Panc1 (cell line): ENCODE results near the gene RNU11. TPM values are rescaled to one million over a fixed set of nuclear protein-coding genes. Genes with fewer than 3 reads are reported as not detected.

Experiments
- ATAC-seq: fragments of 200-7000 bp; cut with Tn5 transposase; 2 replicates; pipeline ENCODE4 v1.9.1; 2020; ENCODE audit warnings: mild to moderate bottlenecking, moderate library complexity
- Bru-seq: library from RNA; stranded (reverse); fragments of 400-500 nt; gene quantifications from one replicate; lab custom pipeline; 2021; lab: Mats Ljungman, UMichigan
- BruChase-seq, 2 experiments: library from RNA; stranded (reverse); fragments of 400-500 nt; gene quantifications; one replicate each; lab custom pipeline; 2021; lab: Mats Ljungman, UMichigan
- BruUV-seq: library from RNA; stranded (reverse); fragments of 400-500 nt; replicated peaks from 2 replicates; lab custom pipeline; 2021; lab: Mats Ljungman, UMichigan
- CTCF ChIA-PET: fragments of 300-600 bp; sonication (Branson Sonifier 250); formaldehyde crosslinking; loops from one replicate; lab custom pipeline; 2022; ENCODE audit warnings: antibody characterized with exemption; lab: Charles Lee
- POLR2A ChIA-PET: fragments of 300-600 bp; sonication (Branson Sonifier 250); formaldehyde crosslinking; loops from one replicate; lab custom pipeline; 2022; ENCODE audit warnings: antibody characterized with exemption; lab: Charles Lee
- DNase-seq: peaks from one replicate; pipeline ENCODE4 v3.0.0-alpha.2; 2010; ENCODE audit warnings: low read depth, low spot score
- H3K27ac ChIP-seq: 2 replicates; pipeline ENCODE4 v1.5.1; 2011; ENCODE audit warnings: mild to moderate bottlenecking, low read length, inconsistent platforms
- H3K27me3 ChIP-seq: fragments of 200-500 bp; sonication (Bioruptor generic); 2 replicates; pipeline ENCODE4 v1.6.0; 2014; ENCODE audit warnings: low read length, inconsistent platforms; ENCODE audit not compliant: control insufficient read depth, insufficient read depth
- H3K36me3 ChIP-seq: fragments of 200-500 bp; sonication (Bioruptor generic); 2 replicates; pipeline ENCODE4 v1.5.1; 2014; ENCODE audit warnings: inconsistent platforms, mild to moderate bottlenecking, low read length, moderate library complexity; ENCODE audit not compliant: control insufficient read depth, insufficient read depth
- H3K4me1 ChIP-seq: 2 replicates; pipeline ENCODE4 v1.5.1; 2011; ENCODE audit warnings: inconsistent platforms, mild to moderate bottlenecking, low read length, moderate library complexity; ENCODE audit not compliant: control insufficient read depth, insufficient read depth
- H3K4me3 ChIP-seq, 2 experiments: 2 replicates each; pipeline ENCODE4 v1.5.1; 2011 to 2012; ENCODE audit warnings: low read depth in 2 of 2, low read length in 2 of 2, mild to moderate bottlenecking in 2 of 2, inconsistent platforms in 1 of 2, moderate library complexity in 1 of 2
- H3K9me3 ChIP-seq: fragments of 200-500 bp; sonication (Bioruptor generic); 2 replicates; pipeline ENCODE4 v1.5.1; 2014; ENCODE audit warnings: low read depth, mild to moderate bottlenecking, inconsistent platforms, low read length, moderate library complexity; ENCODE audit not compliant: control insufficient read depth, insufficient read depth
- POLR2AphosphoS5 ChIP-seq: IDR thresholded peaks from 2 replicates; pipeline ENCODE4 v1.6.1; 2012; ENCODE audit warnings: mild to moderate bottlenecking, low read depth, low read length, moderate library complexity
- SIN3A ChIP-seq: IDR thresholded peaks from 2 replicates; pipeline ENCODE4 v1.6.1; 2012; ENCODE audit warnings: low read depth, mild to moderate bottlenecking, low read length, moderate library complexity, borderline replicate concordance; ENCODE audit not compliant: insufficient read depth
- TCF7L2 ChIP-seq: IDR thresholded peaks from 2 replicates; pipeline ENCODE4 v1.6.1; 2011; ENCODE audit warnings: mild to moderate bottlenecking, low read depth, low read length, inconsistent platforms
- in situ Hi-C: cut with HindIII; loops from 2 replicates; pipeline ENCODE4 v1.10.0; 2016; ENCODE audit warnings: low sequenced_read_pairs, low pct_unique_long_range_greater_than_20kb
- intact Hi-C: fragments of 100-400 bp; cut with micrococcal nuclease; formaldehyde crosslinking; loops from one replicate; pipeline ENCODE4 v1.10.0; 2022; ENCODE audit not compliant: unreplicated experiment
- long read RNA-seq: library from polyadenylated mRNA; unstranded; transcript quantifications from one replicate; pipeline ENCODE4 v2.0.0, GENCODE V29; 2021; ENCODE audit not compliant: unreplicated experiment
- polyA plus RNA-seq: library from polyadenylated mRNA; unstranded; fragments of >200 nt; gene quantifications from one replicate; pipeline ENCODE4 v1.2.1, GENCODE V29; 2012; ENCODE audit warnings: missing spikeins; ENCODE audit not compliant: insufficient read length
- total RNA-seq: library from RNA; stranded (reverse); gene quantifications from one replicate; pipeline ENCODE4 v1.2.1, GENCODE V29; 2021; ENCODE audit not compliant: unreplicated experiment
- TF ChIP-seq, protein P1 (sequence below): fragments of 450-650 bp; IDR thresholded peaks from 2 replicates; pipeline ENCODE4 v1.5.1; 2017; ENCODE audit warnings: mild to moderate bottlenecking
- TF ChIP-seq, protein P2 (sequence below), 2 experiments: IDR thresholded peaks; 2 replicates each; pipeline ENCODE4 v1.6.1; 2011 to 2012; ENCODE audit warnings: low read depth in 2 of 2, control low read depth in 1 of 2, low read length in 1 of 2, mild to moderate bottlenecking in 1 of 2, moderate library complexity in 1 of 2; ENCODE audit not compliant: insufficient read depth in 1 of 2

The RNU11 gene
- not detected for total RNA-seq
- polyA plus RNA-seq = not detected
- Bru-seq, nascent RNA = percentile 98 among the genes with signal in this experiment
- percentile 92 among the genes with signal in this experiment for BruChase-seq, experiment 1, labeled RNA remaining after a 2-hour chase
- BruChase-seq, experiment 2, labeled RNA remaining after a 6-hour chase = percentile 83 among the genes with signal in this experiment
- long read RNA-seq = 0 reads

DNA sequence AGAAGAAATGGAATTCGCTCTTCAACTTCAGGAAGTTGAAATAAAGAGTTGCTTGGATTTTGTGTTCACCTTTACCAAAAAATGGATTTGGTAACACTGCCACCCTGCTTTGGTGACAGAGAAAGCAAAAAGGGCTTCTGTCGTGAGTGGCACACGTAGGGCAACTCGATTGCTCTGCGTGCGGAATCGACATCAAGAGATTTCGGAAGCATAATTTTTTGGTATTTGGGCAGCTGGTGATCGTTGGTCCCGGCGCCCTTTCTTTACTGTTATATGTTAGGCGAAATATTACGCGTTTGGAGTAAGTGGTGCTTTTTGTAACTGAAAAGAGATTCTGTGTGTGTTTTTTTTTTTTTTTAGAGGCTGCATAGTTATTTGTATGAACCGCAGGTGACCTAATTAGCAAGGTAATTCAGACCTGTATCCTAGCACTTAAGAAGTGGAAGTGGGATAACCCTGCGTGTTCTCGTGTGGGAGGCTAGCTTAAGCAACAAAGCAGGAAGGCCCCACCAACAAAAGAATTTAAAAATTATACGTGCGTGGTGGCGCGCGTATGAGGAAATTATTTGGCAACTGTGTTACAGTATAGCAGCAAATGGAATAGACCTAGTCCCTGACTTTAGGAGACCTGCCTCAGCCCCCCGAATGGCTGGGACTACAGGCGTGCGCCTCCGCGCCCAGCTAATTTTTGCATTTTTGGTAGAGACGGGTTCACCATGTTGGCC lies at the start of gene RNU11:
RNU11 (plus strand) TSS at position 127 of the 725 bp plus-strand sequence.
- BruUV-seq = TSS peak; percentile 100
- POLR2A ChIA-PET = interaction anchor here (0.6 to 1.4 kb wide), 10 partner anchors 20 to 692 kb away, joined by 3 to 12 read pairs (median 6); partner anchors contain the start of gene GMEB1
- DNase-seq (peak; percentile 98), ATAC-seq (peak; percentile 89)
- H3K27me3 ChIP-seq = no peaks in the 10 kb centered on the region
- peak within 1 kb of the TSS; percentile 99 for H3K27ac ChIP-seq
- intact Hi-C loops (loop anchor here (1.0 to 10.0 kb wide), 2 partner anchors 89 to 226 kb away; no protein-coding TSS in a partner anchor), in situ Hi-C loops (no loop called here)
- no peaks in the 10 kb centered on the region for H3K9me3 ChIP-seq
- peak; percentile 85 for TF ChIP-seq TCF7L2
- peak; percentile 100 for TF ChIP-seq POLR2AphosphoS5
- TF ChIP-seq SIN3A = peak; percentile 100
- TF ChIP-seq, protein P1, sequence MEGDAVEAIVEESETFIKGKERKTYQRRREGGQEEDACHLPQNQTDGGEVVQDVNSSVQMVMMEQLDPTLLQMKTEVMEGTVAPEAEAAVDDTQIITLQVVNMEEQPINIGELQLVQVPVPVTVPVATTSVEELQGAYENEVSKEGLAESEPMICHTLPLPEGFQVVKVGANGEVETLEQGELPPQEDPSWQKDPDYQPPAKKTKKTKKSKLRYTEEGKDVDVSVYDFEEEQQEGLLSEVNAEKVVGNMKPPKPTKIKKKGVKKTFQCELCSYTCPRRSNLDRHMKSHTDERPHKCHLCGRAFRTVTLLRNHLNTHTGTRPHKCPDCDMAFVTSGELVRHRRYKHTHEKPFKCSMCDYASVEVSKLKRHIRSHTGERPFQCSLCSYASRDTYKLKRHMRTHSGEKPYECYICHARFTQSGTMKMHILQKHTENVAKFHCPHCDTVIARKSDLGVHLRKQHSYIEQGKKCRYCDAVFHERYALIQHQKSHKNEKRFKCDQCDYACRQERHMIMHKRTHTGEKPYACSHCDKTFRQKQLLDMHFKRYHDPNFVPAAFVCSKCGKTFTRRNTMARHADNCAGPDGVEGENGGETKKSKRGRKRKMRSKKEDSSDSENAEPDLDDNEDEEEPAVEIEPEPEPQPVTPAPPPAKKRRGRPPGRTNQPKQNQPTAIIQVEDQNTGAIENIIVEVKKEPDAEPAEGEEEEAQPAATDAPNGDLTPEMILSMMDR = no peak
- TF ChIP-seq, protein P2, sequence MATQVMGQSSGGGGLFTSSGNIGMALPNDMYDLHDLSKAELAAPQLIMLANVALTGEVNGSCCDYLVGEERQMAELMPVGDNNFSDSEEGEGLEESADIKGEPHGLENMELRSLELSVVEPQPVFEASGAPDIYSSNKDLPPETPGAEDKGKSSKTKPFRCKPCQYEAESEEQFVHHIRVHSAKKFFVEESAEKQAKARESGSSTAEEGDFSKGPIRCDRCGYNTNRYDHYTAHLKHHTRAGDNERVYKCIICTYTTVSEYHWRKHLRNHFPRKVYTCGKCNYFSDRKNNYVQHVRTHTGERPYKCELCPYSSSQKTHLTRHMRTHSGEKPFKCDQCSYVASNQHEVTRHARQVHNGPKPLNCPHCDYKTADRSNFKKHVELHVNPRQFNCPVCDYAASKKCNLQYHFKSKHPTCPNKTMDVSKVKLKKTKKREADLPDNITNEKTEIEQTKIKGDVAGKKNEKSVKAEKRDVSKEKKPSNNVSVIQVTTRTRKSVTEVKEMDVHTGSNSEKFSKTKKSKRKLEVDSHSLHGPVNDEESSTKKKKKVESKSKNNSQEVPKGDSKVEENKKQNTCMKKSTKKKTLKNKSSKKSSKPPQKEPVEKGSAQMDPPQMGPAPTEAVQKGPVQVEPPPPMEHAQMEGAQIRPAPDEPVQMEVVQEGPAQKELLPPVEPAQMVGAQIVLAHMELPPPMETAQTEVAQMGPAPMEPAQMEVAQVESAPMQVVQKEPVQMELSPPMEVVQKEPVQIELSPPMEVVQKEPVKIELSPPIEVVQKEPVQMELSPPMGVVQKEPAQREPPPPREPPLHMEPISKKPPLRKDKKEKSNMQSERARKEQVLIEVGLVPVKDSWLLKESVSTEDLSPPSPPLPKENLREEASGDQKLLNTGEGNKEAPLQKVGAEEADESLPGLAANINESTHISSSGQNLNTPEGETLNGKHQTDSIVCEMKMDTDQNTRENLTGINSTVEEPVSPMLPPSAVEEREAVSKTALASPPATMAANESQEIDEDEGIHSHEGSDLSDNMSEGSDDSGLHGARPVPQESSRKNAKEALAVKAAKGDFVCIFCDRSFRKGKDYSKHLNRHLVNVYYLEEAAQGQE (IDR thresholded peaks at IDR 0.05; ENCODE audit: insufficient read depth in 1 of 2, low read depth in 2 of 2, low read length in 1 of 2) = no peak
- CTCF ChIA-PET = no interaction called here
- H3K4me3 ChIP-seq = peak within 1 kb of the TSS; percentile 32 to 57
- H3K4me1 ChIP-seq = peaks cover 4% of the 10 kb centered on the region; the same call in 1 of the 2 replicates
- no peaks in the 10 kb centered on the region for H3K36me3 ChIP-seq

DNA sequence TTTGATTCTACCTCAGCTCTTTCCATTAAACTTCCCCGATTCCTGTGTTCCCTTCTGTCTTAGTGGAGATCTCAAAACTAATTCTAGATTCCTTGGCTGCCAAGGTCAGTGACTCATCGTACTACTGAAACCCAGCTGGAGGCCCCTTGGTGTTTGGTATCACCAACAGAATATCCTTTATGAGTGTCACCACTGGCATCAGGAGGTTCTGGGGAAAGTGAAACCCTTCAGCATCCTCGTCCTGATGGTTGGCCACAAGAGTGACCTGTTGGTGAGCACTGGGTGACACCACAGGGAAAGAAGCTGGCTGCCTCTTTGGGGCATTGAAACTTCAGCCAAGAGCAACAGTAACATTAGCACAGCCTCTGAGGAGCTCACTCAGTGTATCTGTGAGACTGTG lies 46.7 kb upstream of the RNU11 start:
- no peak overlapping the region for H3K4me3 ChIP-seq
- CTCF ChIA-PET = no interaction called here
- POLR2A ChIA-PET = interaction anchor here (0.6 to 0.7 kb wide), 2 partner anchors 20 to 85 kb away, joined by 3 to 5 read pairs; no protein-coding TSS in a partner anchor
- intact Hi-C loops (loop anchor here (5.0 kb wide), 1 partner anchor 84 kb away; no protein-coding TSS in a partner anchor), in situ Hi-C loops (no loop called here)
- peak overlapping the region; percentile 5; the same call in 1 of the 2 replicates for H3K27ac ChIP-seq
- DNase-seq = no peak
- peak; percentile 73 for ATAC-seq
- BruUV-seq = no TSS peak
- H3K9me3 ChIP-seq = no peaks in the 10 kb centered on the region
- H3K27me3 ChIP-seq = no peaks in the 10 kb centered on the region
- no peak for TF ChIP-seq POLR2AphosphoS5
- TF ChIP-seq SIN3A = no peak
- TF ChIP-seq TCF7L2 = no peak
- TF ChIP-seq, protein P1 = no peak
- TF ChIP-seq, protein P2 (IDR thresholded peaks at IDR 0.05; ENCODE audit: insufficient read depth in 1 of 2, low read depth in 2 of 2, low read length in 1 of 2) = no peak
- peaks cover 8% of the 10 kb centered on the region for H3K4me1 ChIP-seq
- H3K36me3 ChIP-seq = no peaks in the 10 kb centered on the region; the same call in none of the 2 replicates
